ENCODE results near the gene GNAI2.
A peak's percentile ranks its signal among the peaks of the same experiment; 100 is the strongest.
"Not testable (repeated sequence)": the region's sequence is repeated elsewhere in the genome, so short reads cannot be mapped to it uniquely, and the experiment has no call there.

GNAI2 gene

GRCh38 chr3:50205413-50206276 lies 30.4 kb upstream of the GNAI2 start:
- DNase-seq = peak; percentile 36

- no peak for DNase-seq
Measured at GRCh38 chr3:50207359-50208042, 28.5 kb upstream of the GNAI2 start.

- no peak for DNase-seq
Measured at GRCh38 chr3:50208677-50209344, 27.2 kb upstream of the GNAI2 start.

GRCh38 chr3:50210176-50210509 lies 25.9 kb upstream of the GNAI2 start:
- no peak for DNase-seq

- no peak for DNase-seq
Measured at GRCh38 chr3:50210510-50211367, 25.3 kb upstream of the GNAI2 start.

GRCh38 chr3:50211368-50211717 lies 24.7 kb upstream of the GNAI2 start:
- not testable (repeated sequence) for DNase-seq

GRCh38 chr3:50211930-50212329 lies 24.1 kb upstream of the GNAI2 start:
- DNase-seq = no peak

- DNase-seq = no peak
Measured at GRCh38 chr3:50212502-50212901, 23.5 kb upstream of the GNAI2 start.

- DNase-seq = no peak
Measured at GRCh38 chr3:50212971-50213370, 23.0 kb upstream of the GNAI2 start.

GRCh38 chr3:50213373-50213772 lies 22.6 kb upstream of the GNAI2 start:
- DNase-seq = no peak

- DNase-seq = no peak
Measured at GRCh38 chr3:50214824-50215223, 21.2 kb upstream of the GNAI2 start.

GRCh38 chr3:50215529-50215928 lies 20.5 kb upstream of the GNAI2 start:
- DNase-seq = no peak

GRCh38 chr3:50217681-50218080 lies 18.3 kb upstream of the GNAI2 start:
- DNase-seq = no peak

- DNase-seq = no peak
Measured at GRCh38 chr3:50218448-50218847, 17.6 kb upstream of the GNAI2 start.

- no peak for DNase-seq
Measured at GRCh38 chr3:50219285-50219684, 16.7 kb upstream of the GNAI2 start.

GRCh38 chr3:50220109-50220508 lies 15.9 kb upstream of the GNAI2 start:
- no peak for DNase-seq

GRCh38 chr3:50221051-50221410 lies 15.0 kb upstream of the GNAI2 start:
- no peak for DNase-seq

GRCh38 chr3:50221411-50222168 lies 14.4 kb upstream of the GNAI2 start:
- DNase-seq = no peak

GRCh38 chr3:50222169-50222528 lies 13.9 kb upstream of the GNAI2 start:
- no peak for DNase-seq

- no peak for DNase-seq
Measured at GRCh38 chr3:50224639-50225038, 11.4 kb upstream of the GNAI2 start.

- no peak for DNase-seq
Measured at GRCh38 chr3:50226888-50227389, 9.1 kb upstream of the GNAI2 start.

All from CD4-positive, alpha-beta T cell treated with Interferon gamma for 1 hour (primary cell).